HepG2 (cell line): ENCODE results near the gene OR8K3. TPM values are rescaled to one million over a fixed set of nuclear protein-coding genes. Genes with fewer than 3 reads are reported as not detected.

ENCODE experiments used
- ATAC-seq: fragments of 200-7000 bp; cut with Tn5 transposase; 3 replicates; pipeline ENCODE4 v1.9.1; 2020; ENCODE audit warnings: mild to moderate bottlenecking, moderate library complexity
- BruUV-seq: library from RNA; stranded (reverse); fragments of 400-500 nt; replicated peaks from 2 replicates; lab custom pipeline; 2021; lab: Mats Ljungman, UMichigan
- CTCF ChIA-PET: fragments of 300-600 bp; formaldehyde crosslinking; extraction: SDS; loops from one replicate; lab custom pipeline; 2021; ENCODE audit warnings: low total read pairs, inconsistent platforms, low intra/inter-chr PET ratio; lab: Yijun Ruan, JAX
- POLR2A ChIA-PET: fragments of 350-600 bp; sonication (Branson Sonifier 250); formaldehyde crosslinking; loops from one replicate; lab custom pipeline; 2020; ENCODE audit warnings: antibody characterized with exemption, inconsistent platforms; lab: Yijun Ruan, JAX
- DNase-seq: peaks from one replicate; pipeline ENCODE4 v3.0.0-alpha.2; 2015; ENCODE audit warnings: low spot score
- FAIRE-seq: peaks from 3 replicates; lab custom pipeline; 2011; peaks lifted over from hg19 to GRCh38; lab: Jason Lieb, UNC
- H2AFZ ChIP-seq: one replicate; pipeline ENCODE4 v1.6.1; 2011; ENCODE audit warnings: low read length, inconsistent platforms
- H3K27ac ChIP-seq: fragments of 300-600 bp; 3 replicates; pipeline ENCODE4 v1.8.0; 2011; ENCODE audit warnings: mixed run types, mild to moderate bottlenecking, mixed read lengths, low read length, inconsistent platforms; ENCODE audit not compliant: insufficient read depth; ENCODE audit errors: extremely low read length
- H3K27me3 ChIP-seq, 2 experiments: fragments of 200-600 bp in 1 of 2; 2 replicates in 1 of 2; 3 replicates in 1 of 2; pipeline versions ENCODE4 v1.6.0 to v1.8.0; 2011; ENCODE audit warnings: low read length in 2 of 2, mild to moderate bottlenecking in 2 of 2, moderate library complexity in 2 of 2, inconsistent platforms in 1 of 2; ENCODE audit not compliant: insufficient read depth in 2 of 2, control insufficient read depth in 1 of 2
- H3K36me3 ChIP-seq, 2 experiments: fragments of 200-600 bp in 1 of 2; replicated peaks in 1 of 2; 2 replicates in 1 of 2; 3 replicates in 1 of 2; pipeline versions ENCODE4 v1.5.1 to v1.8.0; 2011; ENCODE audit warnings: low read length in 2 of 2, inconsistent platforms in 1 of 2; ENCODE audit not compliant: insufficient read depth in 2 of 2, control insufficient read depth in 1 of 2
- H3K4me1 ChIP-seq: 2 replicates; pipeline ENCODE4 v1.5.1; 2012; ENCODE audit warnings: low read length, inconsistent platforms; ENCODE audit not compliant: insufficient read depth
- H3K4me2 ChIP-seq: 2 replicates; pipeline ENCODE4 v1.6.0; 2011; ENCODE audit warnings: low read depth, low read length, inconsistent platforms
- H3K4me3 ChIP-seq, 3 experiments: fragments of 200-600 bp in 1 of 3; sonication (generic), shearing (Covaris generic) in 1 of 3; replicated peaks in 1 of 3; 2 replicates each; pipeline ENCODE4 v1.5.1; 2011 to 2016; ENCODE audit warnings: low read length in 3 of 3, inconsistent platforms in 2 of 3, low read depth in 2 of 3, mild to moderate bottlenecking in 2 of 3, control low read depth in 1 of 3, mixed read lengths in 1 of 3; ENCODE audit not compliant: insufficient read depth in 1 of 3
- H3K79me2 ChIP-seq: one replicate; pipeline ENCODE4 v1.6.1; 2011; ENCODE audit warnings: low read length, inconsistent platforms; ENCODE audit not compliant: insufficient read depth
- H3K9ac ChIP-seq: 2 replicates; pipeline ENCODE4 v1.6.0; 2011; ENCODE audit warnings: mild to moderate bottlenecking, low read depth, low read length, inconsistent platforms; ENCODE audit not compliant: insufficient read depth
- H3K9me3 ChIP-seq: 2 replicates; pipeline ENCODE4 v1.5.1; 2012; ENCODE audit warnings: mild to moderate bottlenecking, low read length
- H4K20me1 ChIP-seq: 2 replicates; pipeline ENCODE4 v1.6.0; 2011; ENCODE audit warnings: inconsistent platforms, mild to moderate bottlenecking, low read length, moderate library complexity; ENCODE audit not compliant: insufficient read depth
- CHD2 ChIP-seq: IDR thresholded peaks from 2 replicates; pipeline ENCODE4 v1.6.1; 2011; ENCODE audit warnings: low read depth, low read length, improper control_type of control experiment
- EED ChIP-seq: sonication (generic); formaldehyde crosslinking; IDR thresholded peaks from 2 replicates; pipeline ENCODE4 v1.5.0; 2020; ENCODE audit warnings: mild to moderate bottlenecking, missing genetic modification reagents
- FOXK1 ChIP-seq: sonication (generic); formaldehyde crosslinking; IDR thresholded peaks from 2 replicates; pipeline ENCODE4 v1.4.0; 2020; ENCODE audit warnings: low read depth, missing genetic modification reagents, borderline replicate concordance
- HDAC2 ChIP-seq: sonication (generic); formaldehyde crosslinking; IDR thresholded peaks from 2 replicates; pipeline ENCODE4 v1.4.0; 2020; ENCODE audit warnings: missing genetic modification reagents
- HNRNPH1 ChIP-seq: fragments of 200-400 bp; formaldehyde crosslinking; optimal IDR thresholded peaks from 2 replicates; pipeline ENCODE3; 2017; ENCODE audit warnings: mild to moderate bottlenecking, low read depth, low read length
- HNRNPK ChIP-seq: fragments of 200-400 bp; formaldehyde crosslinking; IDR thresholded peaks from 2 replicates; pipeline ENCODE4 v1.6.1; 2018; ENCODE audit warnings: low read length, low read depth, moderate library complexity, mild to moderate bottlenecking; ENCODE audit not compliant: poor library complexity, severe bottlenecking
- NONO ChIP-seq, 2 experiments: fragments of 450-650 bp in 1 of 2; sonication (generic) in 1 of 2; formaldehyde crosslinking in 1 of 2; IDR thresholded peaks in 1 of 2; conservative IDR thresholded peaks in 1 of 2; 2 replicates each; pipeline versions ENCODE4 v1.6.1 to v1.8.0; 2017 to 2022; ENCODE audit warnings: mild to moderate bottlenecking in 1 of 2, missing genetic modification reagents in 1 of 2, moderate library complexity in 1 of 2
- PHF8 ChIP-seq: sonication (generic); formaldehyde crosslinking; IDR thresholded peaks from 2 replicates; pipeline ENCODE4 v1.5.0; 2020; ENCODE audit warnings: missing genetic modification reagents
- POLR2G ChIP-seq: fragments of 200-400 bp; formaldehyde crosslinking; IDR thresholded peaks from 2 replicates; pipeline ENCODE4 v1.6.1; 2018; ENCODE audit warnings: mild to moderate bottlenecking, low read depth, low read length, moderate library complexity
- RORA ChIP-seq: sonication (generic); formaldehyde crosslinking; IDR thresholded peaks from 2 replicates; pipeline ENCODE4 v1.5.0; 2020; ENCODE audit warnings: mild to moderate bottlenecking, missing genetic modification reagents, moderate library complexity
- SRSF4 ChIP-seq: fragments of 200-400 bp; formaldehyde crosslinking; IDR thresholded peaks from one replicate; pipeline ENCODE4 v1.6.1; 2018; ENCODE audit warnings: mild to moderate bottlenecking, low read depth, low read length, moderate library complexity; ENCODE audit not compliant: poor library complexity, severe bottlenecking
- TMF1 ChIP-seq: sonication (generic); formaldehyde crosslinking; IDR thresholded peaks from 2 replicates; pipeline ENCODE4 v1.8.1; 2022; ENCODE audit warnings: low read depth, missing genetic modification reagents
- ZBTB38 ChIP-seq: sonication (generic); formaldehyde crosslinking; IDR thresholded peaks from 2 replicates; pipeline ENCODE4 v1.5.1; 2020; ENCODE audit warnings: mild to moderate bottlenecking, missing genetic modification reagents
- ZNF615 ChIP-seq: sonication (generic); formaldehyde crosslinking; IDR thresholded peaks from 2 replicates; pipeline ENCODE4 v1.5.0; 2020; ENCODE audit warnings: mild to moderate bottlenecking, missing genetic modification reagents, borderline replicate concordance
- ZNF720 ChIP-seq: sonication (generic); formaldehyde crosslinking; IDR thresholded peaks from 2 replicates; pipeline ENCODE4 v1.4.0; 2020; ENCODE audit warnings: missing genetic modification reagents
- ZNF737 ChIP-seq: sonication (generic); formaldehyde crosslinking; IDR thresholded peaks from 2 replicates; pipeline ENCODE4 v1.5.0; 2020; ENCODE audit warnings: missing genetic modification reagents, mild to moderate bottlenecking, borderline replicate concordance
- ZNF780A ChIP-seq: sonication (generic); formaldehyde crosslinking; IDR thresholded peaks from 2 replicates; pipeline ENCODE4 v1.8.0; 2022; ENCODE audit warnings: mild to moderate bottlenecking, missing genetic modification reagents, moderate library complexity
- ZNF788 ChIP-seq: sonication (generic); formaldehyde crosslinking; IDR thresholded peaks from 2 replicates; pipeline ENCODE4 v1.5.0; 2020; ENCODE audit warnings: mild to moderate bottlenecking, missing genetic modification reagents, borderline replicate concordance
- ZNF879 ChIP-seq: sonication (generic); formaldehyde crosslinking; IDR thresholded peaks from 2 replicates; pipeline ENCODE4 v1.8.1; 2023; ENCODE audit warnings: missing genetic modification reagents
- WGBS: methylation state at CpG from one replicate; pipeline ENCODE4 v1.1.6; 2017; ENCODE audit warnings: low lambda C conversion rate; 5-methylcytosine and 5-hydroxymethylcytosine counted together
- in situ Hi-C: cut with HindIII; loops from 2 replicates; pipeline ENCODE4 v1.10.0; 2017; ENCODE audit warnings: low pct_unique_long_range_greater_than_20kb; ENCODE audit not compliant: extremely low pct_ligation_motif_present
- intact Hi-C: fragments of 100-400 bp; cut with micrococcal nuclease; formaldehyde crosslinking; loops from one replicate; pipeline ENCODE4 v1.10.0; 2022; ENCODE audit not compliant: unreplicated experiment
- polyA plus RNA-seq, 8 experiments: library from polyadenylated mRNA; depleted of rRNA in 3 of 8; stranded (reverse) in 7 of 8; unstranded in 1 of 8; fragments of >200 nt; fragmentation: Illumina TruSeq in 4 of 8; extraction: Trizol in 4 of 8; gene quantifications; 2 replicates each; pipeline versions ENCODE4 v1.2.1 to v1.2.3, GENCODE V29; 2011 to 2016; ENCODE audit warnings: low read depth in 4 of 8, missing spikeins in 1 of 8, mixed read lengths in 1 of 8; ENCODE audit not compliant: insufficient read depth in 1 of 8
- total RNA-seq, 5 experiments: library from RNA; depleted of rRNA; stranded (reverse); fragments of >200 nt; fragmentation: Illumina TruSeq; extraction: Trizol; gene quantifications; 2 replicates each; pipeline ENCODE4 v1.2.3, GENCODE V29; 2016; ENCODE audit warnings: low read depth in 1 of 5
- TF ChIP-seq, protein P1 (sequence below): sonication (generic); formaldehyde crosslinking; IDR thresholded peaks from 2 replicates; pipeline ENCODE4 v1.8.0; 2022; ENCODE audit warnings: mild to moderate bottlenecking, missing genetic modification reagents, borderline replicate concordance
- TF ChIP-seq, protein P2 (sequence below): sonication (generic); formaldehyde crosslinking; IDR thresholded peaks from 2 replicates; pipeline ENCODE4 v1.4.0; 2020; ENCODE audit warnings: mild to moderate bottlenecking, low read depth, missing genetic modification reagents

The OR8K3 gene
- total and polyA plus RNA-seq, 2 of the 13 experiments (the other 11 are each of a cell fraction or from before 2014, with no cell fraction given), result not detected

DNA sequence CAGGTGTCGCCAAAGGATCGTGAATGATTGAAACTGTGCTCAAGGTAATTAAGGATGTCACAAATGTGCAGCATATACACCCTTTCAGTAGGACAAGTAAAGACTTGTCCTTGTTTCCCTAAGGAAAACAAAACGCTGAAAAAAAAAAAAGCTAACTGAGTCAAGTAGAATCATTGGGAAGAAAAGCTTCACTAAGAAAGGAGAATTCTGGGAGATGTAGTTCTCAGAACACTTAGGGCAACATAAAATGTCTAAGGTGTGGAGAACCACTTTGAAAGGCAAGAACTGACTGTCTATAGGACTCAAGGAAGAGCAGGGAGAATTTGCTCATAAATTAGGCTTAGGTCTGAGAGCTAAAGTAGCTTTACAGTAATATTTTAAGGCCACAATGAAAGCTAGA, 43.9 kb upstream of the OR8K3 start:
- DNase-seq (no peak), FAIRE-seq (no peak)

DNA sequence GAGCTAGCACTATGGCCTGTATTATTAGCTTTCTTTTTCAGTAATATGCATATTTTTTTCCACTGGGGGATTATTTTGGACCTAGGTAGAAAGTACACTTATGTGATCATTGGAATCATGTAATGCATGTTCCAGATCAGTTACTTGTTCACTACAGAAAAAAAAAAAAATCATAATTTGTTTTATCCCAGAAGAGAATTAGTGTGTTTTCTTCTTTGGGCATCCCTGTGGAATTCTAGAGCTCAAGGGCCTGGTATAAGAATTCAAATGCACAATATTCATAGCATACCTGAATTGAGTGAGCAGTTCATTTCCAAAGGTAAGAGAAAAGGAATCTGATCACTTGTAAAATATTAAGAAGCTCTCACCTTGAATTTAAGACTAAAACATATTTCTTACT, 41.1 kb upstream of the OR8K3 start, which contains the start of gene OR5T1:
Gene OR5T1 (plus strand): TSS at position 301 of the 400 bp plus-strand sequence. CDS start 1,485 bp downstream, outside the sequence.
- FAIRE-seq, result no peak
- H3K9ac ChIP-seq, result no peak within 1 kb of the TSS
- no peaks in the 10 kb centered on the region for H4K20me1 ChIP-seq
- intact Hi-C loops, result no loop called here
- H3K27me3 ChIP-seq, result no peaks in the 10 kb centered on the region
- no peaks in the 10 kb centered on the region for H3K36me3 ChIP-seq
- peaks cover 53% of the 10 kb centered on the region for H3K9me3 ChIP-seq
- H3K79me2 ChIP-seq, result no peaks in the 10 kb centered on the region
- DNase-seq, result no peak
- no peak for TF ChIP-seq PHF8 (CRISPR knock-in tag)
- no peak for TF ChIP-seq HNRNPH1
- no peak for TF ChIP-seq TMF1 (CRISPR knock-in tag)
- TF ChIP-seq, protein P1, sequence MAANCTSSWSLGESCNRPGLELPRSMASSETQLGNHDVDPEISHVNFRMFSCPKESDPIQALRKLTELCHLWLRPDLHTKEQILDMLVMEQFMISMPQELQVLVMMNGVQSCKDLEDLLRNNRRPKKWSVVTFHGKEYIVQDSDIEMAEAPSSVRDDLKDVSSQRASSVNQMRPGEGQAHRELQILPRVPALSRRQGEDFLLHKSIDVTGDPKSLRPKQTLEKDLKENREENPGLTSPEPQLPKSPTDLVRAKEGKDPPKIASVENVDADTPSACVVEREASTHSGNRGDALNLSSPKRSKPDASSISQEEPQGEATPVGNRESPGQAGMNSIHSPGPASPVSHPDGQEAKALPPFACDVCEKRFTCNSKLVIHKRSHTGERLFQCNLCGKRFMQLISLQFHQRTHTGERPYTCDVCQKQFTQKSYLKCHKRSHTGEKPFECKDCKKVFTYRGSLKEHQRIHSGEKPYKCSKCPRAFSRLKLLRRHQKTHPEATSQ, result no peak
- TF ChIP-seq POLR2G, result no peak
- TF ChIP-seq HNRNPK, result no peak
- TF ChIP-seq ZNF788 (CRISPR knock-in tag), result no peak
- no peak for TF ChIP-seq ZBTB38 (CRISPR knock-in tag)
- no peak for TF ChIP-seq ZNF780A (CRISPR knock-in tag)
- no peak for TF ChIP-seq ZNF720
- TF ChIP-seq FOXK1, result no peak
- TF ChIP-seq EED (CRISPR knock-in tag), result no peak
- no peak for TF ChIP-seq HDAC2 (CRISPR knock-in tag)
- no peak for TF ChIP-seq ZNF879 (CRISPR knock-in tag)
- TF ChIP-seq, all 625 proteins: peak for 0
- no peak within 1 kb of the TSS for H2AFZ ChIP-seq
- in situ Hi-C loops, result no loop called here
- ATAC-seq, result no peak
- ChIA-PET POLR2A (no interaction called here), CTCF (no interaction called here)
- H3K4me1 ChIP-seq, result no peaks in the 10 kb centered on the region
- no peak within 1 kb of the TSS for H3K4me3 ChIP-seq
- no peak within 1 kb of the TSS for H3K27ac ChIP-seq
- no peak within 1 kb of the TSS for H3K4me2 ChIP-seq
- BruUV-seq, result no TSS peak

More for the DNA sequence above, 43.9 kb upstream of the OR8K3 start:
- Histone ChIP-seq H3K27ac (no peak overlapping the region), H3K4me1 (no peaks in the 10 kb centered on the region), H3K79me2 (no peaks in the 10 kb centered on the region), H4K20me1 (no peaks in the 10 kb centered on the region), H3K9ac (no peak overlapping the region), H3K4me2 (no peak overlapping the region)
- intact Hi-C loops, result no loop called here
- CTCF ChIA-PET, result no interaction called here
- no peak for ATAC-seq
- WGBS, result 46% methylated on average over 3 of the region's 3 CpGs
- POLR2A ChIA-PET, result no interaction called here
- BruUV-seq, result no TSS peak
- TF ChIP-seq NONO (IDR thresholded peaks at IDR 0.05) (no peak), NONO (CRISPR knock-in tag; conservative IDR thresholded peaks at IDR 0.05) (no peak), ZNF615 (CRISPR knock-in tag) (no peak), CHD2 (no peak), ZNF737 (no peak), RORA (CRISPR knock-in tag) (no peak), SRSF4 (no peak)
- TF ChIP-seq, protein P2, sequence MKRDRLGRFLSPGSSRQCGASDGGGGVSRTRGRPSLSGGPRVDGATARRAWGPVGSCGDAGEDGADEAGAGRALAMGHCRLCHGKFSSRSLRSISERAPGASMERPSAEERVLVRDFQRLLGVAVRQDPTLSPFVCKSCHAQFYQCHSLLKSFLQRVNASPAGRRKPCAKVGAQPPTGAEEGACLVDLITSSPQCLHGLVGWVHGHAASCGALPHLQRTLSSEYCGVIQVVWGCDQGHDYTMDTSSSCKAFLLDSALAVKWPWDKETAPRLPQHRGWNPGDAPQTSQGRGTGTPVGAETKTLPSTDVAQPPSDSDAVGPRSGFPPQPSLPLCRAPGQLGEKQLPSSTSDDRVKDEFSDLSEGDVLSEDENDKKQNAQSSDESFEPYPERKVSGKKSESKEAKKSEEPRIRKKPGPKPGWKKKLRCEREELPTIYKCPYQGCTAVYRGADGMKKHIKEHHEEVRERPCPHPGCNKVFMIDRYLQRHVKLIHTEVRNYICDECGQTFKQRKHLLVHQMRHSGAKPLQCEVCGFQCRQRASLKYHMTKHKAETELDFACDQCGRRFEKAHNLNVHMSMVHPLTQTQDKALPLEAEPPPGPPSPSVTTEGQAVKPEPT (CRISPR knock-in tag), result no peak
- TF ChIP-seq, all 625 proteins: peak for 0
- Histone ChIP-seq H3K9me3 (peaks cover 62% of the 10 kb centered on the region), H2AFZ (no peak overlapping the region), H3K36me3 (no peaks in the 10 kb centered on the region), H3K4me3 (no peak overlapping the region), H3K27me3 (no peaks in the 10 kb centered on the region)
- in situ Hi-C loops, result no loop called here
